Measurements from ENCODE around the gene ZAR1.

Gene ZAR1

DNA sequence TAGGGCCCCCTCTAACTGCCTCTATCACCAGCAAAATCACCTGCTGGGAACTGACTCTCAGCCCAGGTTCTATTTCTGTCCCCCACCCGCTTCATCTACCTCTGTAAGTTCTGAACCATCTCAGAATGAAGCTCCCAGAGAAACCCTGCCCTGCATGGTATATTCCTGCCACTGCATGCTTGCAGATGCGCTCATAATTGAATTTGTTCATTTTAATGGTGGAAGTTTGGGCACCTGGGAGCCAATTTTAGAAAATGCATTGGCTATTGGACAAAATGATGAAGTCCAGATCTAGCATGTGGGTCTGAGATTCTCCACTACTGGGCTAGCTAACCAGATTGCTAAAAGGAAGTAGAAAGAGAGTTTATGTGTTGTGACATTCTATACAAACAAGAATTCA, 35.5 kb upstream of the ZAR1 start:
- no peak for DNase-seq
- Mint-ChIP-seq H3K4me1 (no peaks in the 10 kb centered on the region), H3K27me3 (ENCODE audit: low read depth, poor library complexity) (no peaks in the 10 kb centered on the region), H3K27ac (no peak overlapping the region), H3K4me3 (no peak overlapping the region), H3K36me3 (ENCODE audit: low read depth) (no peaks in the 10 kb centered on the region), H3K9me3 (peaks cover 16% of the 10 kb centered on the region)
- TF ChIP-seq, protein P1, sequence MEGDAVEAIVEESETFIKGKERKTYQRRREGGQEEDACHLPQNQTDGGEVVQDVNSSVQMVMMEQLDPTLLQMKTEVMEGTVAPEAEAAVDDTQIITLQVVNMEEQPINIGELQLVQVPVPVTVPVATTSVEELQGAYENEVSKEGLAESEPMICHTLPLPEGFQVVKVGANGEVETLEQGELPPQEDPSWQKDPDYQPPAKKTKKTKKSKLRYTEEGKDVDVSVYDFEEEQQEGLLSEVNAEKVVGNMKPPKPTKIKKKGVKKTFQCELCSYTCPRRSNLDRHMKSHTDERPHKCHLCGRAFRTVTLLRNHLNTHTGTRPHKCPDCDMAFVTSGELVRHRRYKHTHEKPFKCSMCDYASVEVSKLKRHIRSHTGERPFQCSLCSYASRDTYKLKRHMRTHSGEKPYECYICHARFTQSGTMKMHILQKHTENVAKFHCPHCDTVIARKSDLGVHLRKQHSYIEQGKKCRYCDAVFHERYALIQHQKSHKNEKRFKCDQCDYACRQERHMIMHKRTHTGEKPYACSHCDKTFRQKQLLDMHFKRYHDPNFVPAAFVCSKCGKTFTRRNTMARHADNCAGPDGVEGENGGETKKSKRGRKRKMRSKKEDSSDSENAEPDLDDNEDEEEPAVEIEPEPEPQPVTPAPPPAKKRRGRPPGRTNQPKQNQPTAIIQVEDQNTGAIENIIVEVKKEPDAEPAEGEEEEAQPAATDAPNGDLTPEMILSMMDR (IDR thresholded peaks at IDR 0.05) = no peak

DNA sequence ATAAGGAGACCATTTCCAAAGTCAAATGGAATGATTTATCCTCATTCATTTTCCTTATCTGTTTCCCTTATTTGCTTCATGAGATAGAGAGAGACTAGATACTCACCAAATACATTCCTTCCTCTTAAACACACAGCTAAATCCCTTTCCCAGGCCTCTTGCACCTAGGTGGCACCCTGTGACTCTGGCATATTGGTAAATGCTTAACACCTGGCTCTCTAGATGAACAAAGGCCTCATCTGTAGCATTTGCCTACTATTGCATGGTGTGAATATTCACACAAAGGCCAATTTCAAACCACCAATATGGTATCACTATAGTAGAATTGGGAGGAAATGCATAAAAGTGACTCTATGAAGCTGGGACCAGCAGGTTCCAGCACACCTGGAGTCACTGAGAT, 29.1 kb upstream of the ZAR1 start:
- DNase-seq = no peak
- Mint-ChIP-seq H3K27me3 (ENCODE audit: low read depth, poor library complexity) (peaks cover 6% of the 10 kb centered on the region), H3K36me3 (ENCODE audit: low read depth) (no peaks in the 10 kb centered on the region), H3K27ac (no peak overlapping the region), H3K4me1 (no peaks in the 10 kb centered on the region), H3K4me3 (no peak overlapping the region), H3K9me3 (peaks cover 16% of the 10 kb centered on the region)
- TF ChIP-seq, protein P1 (IDR thresholded peaks at IDR 0.05) = no peak

DNA sequence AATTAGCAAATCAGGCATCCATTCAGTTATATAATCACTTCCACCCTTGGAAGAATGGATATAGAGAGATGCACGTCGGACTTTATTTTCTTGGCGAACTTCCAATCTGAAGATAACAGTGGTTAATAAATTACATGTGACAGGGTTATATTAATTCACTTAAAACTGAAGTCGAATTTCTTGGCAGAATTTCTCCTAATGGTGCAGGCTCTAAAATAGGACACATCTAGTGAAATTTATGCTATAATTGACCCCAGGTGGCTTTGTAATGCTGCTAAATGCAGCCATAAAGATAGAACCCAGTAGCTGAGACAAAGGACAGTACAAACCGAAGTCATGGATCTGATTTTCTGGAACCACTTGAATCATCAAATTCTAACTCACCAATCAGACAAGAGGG, 27.7 kb upstream of the ZAR1 start:
- H3K27me3 Mint-ChIP-seq (ENCODE audit: low read depth, poor library complexity) = peaks cover 6% of the 10 kb centered on the region
- no peak overlapping the region for H3K27ac Mint-ChIP-seq
- H3K36me3 Mint-ChIP-seq (ENCODE audit: low read depth) = no peaks in the 10 kb centered on the region
- H3K9me3 Mint-ChIP-seq = peaks cover 2% of the 10 kb centered on the region
- H3K4me3 Mint-ChIP-seq = no peak overlapping the region
- TF ChIP-seq, protein P1 (IDR thresholded peaks at IDR 0.05) = no peak
- DNase-seq = no peak
- H3K4me1 Mint-ChIP-seq = no peaks in the 10 kb centered on the region

DNA sequence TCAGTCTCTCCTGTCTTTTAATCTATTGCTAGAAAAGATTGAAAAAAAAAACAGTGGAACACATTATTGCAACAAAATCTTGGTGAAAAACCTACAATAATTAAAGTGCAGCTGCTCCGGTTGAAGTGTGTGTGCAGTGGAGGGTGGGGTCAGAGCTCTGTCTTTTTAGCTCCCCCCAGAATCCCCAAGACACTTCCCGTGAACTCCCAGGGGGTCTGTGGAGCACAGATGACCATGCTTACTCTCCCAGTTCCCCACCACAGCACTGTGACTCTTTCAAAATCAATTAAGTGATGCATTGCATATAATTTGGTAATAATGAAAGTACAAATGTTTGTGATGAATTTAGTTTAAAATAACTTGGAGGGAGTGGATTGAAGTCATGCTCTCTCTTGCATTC, 22.6 kb upstream of the ZAR1 start:
- Mint-ChIP-seq H3K9me3 (no peaks in the 10 kb centered on the region), H3K36me3 (ENCODE audit: low read depth) (no peaks in the 10 kb centered on the region), H3K27me3 (ENCODE audit: low read depth, poor library complexity) (peaks cover 12% of the 10 kb centered on the region), H3K4me1 (no peaks in the 10 kb centered on the region), H3K27ac (no peak overlapping the region), H3K4me3 (no peak overlapping the region)
- DNase-seq = no peak
- TF ChIP-seq, protein P1 (IDR thresholded peaks at IDR 0.05) = no peak

DNA sequence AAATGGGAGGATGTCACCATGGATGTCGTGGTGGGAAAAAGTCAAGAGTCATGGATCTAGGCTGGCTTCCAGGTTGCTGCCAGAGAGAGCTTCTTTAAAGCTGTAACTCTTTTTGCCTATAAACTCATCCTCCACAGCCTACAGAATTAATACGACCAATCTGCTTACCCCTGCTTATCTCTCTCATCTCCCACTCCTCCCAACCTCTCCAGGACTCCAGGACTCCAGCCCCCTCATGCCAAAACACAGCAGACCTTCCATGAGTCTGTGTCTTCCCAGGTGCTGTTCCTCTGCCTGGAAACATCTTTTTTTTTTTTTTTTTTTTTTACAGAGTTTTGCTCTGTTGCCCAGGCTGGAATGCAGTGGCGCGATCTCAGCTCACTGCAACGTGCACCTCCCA, 22.2 kb upstream of the ZAR1 start:
- no peak for DNase-seq
- H3K9me3 Mint-ChIP-seq = no peaks in the 10 kb centered on the region

DNA sequence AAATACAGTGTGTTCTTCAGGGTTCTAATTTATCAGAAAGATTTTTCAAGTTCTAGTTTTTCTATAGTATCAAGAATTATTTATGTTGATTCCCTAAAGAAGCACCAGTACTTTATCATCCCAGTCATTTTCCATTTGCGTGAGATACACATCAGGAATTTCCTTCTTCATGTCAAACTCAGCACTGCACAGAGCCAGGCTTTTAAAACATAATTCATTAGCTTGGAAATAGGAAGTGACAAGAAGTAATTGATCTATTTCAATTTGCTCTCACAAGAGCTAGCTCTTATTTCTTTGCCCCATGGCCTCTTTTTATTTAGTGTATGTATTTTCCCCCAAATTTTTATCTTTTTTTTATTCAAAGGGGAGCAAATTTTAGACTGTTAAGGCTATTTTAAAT, 19.9 kb upstream of the ZAR1 start:
- Mint-ChIP-seq H3K4me3 (no peak overlapping the region), H3K4me1 (no peaks in the 10 kb centered on the region), H3K27ac (no peak overlapping the region), H3K36me3 (ENCODE audit: low read depth) (no peaks in the 10 kb centered on the region), H3K27me3 (ENCODE audit: low read depth, poor library complexity) (peaks cover 11% of the 10 kb centered on the region), H3K9me3 (no peaks in the 10 kb centered on the region)
- TF ChIP-seq, protein P1 (IDR thresholded peaks at IDR 0.05) = no peak
- no peak for DNase-seq

More for the DNA sequence above, 22.2 kb upstream of the ZAR1 start:
- no peaks in the 10 kb centered on the region for H3K36me3 Mint-ChIP-seq (ENCODE audit: low read depth)
- no peak overlapping the region for H3K27ac Mint-ChIP-seq
- peaks cover 12% of the 10 kb centered on the region for H3K27me3 Mint-ChIP-seq (ENCODE audit: low read depth, poor library complexity)
- H3K4me3 Mint-ChIP-seq = no peak overlapping the region
- TF ChIP-seq, protein P1 (IDR thresholded peaks at IDR 0.05) = no peak
- no peaks in the 10 kb centered on the region for H3K4me1 Mint-ChIP-seq
